D341Med (cell line): ENCODE measurements around the gene CD160.
"Not testable (repeated sequence)": the region's sequence is repeated elsewhere in the genome, so short reads cannot be mapped to it uniquely, and the experiment has no call there.

Experiments
- DNase-seq: peaks from one replicate; pipeline ENCODE4 v3.0.0; 2012; ENCODE audit warnings: low spot score

The CD160 gene

DNA sequence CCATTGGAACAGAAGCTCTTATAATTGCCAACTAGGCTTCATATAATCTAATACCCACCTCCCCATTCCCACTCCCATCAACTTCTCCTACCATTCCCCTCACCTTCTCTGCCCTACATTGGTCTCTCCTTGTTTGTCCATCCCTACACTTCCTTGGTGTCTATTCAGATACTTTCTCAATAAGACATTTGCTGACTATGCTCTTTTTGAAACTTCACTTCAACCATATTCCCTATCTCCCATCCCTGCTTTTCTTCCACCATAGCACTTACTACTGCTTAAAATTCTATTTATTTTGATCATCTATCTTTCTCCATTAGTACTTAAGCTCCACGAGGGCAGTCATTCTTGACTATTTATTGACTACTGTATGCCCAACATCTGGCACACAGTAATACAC, 40.4 kb downstream of the CD160 start:
- no peak for DNase-seq

GRCh38 chr1:145760395-145760949, 41.2 kb downstream of the CD160 start:
- not testable (repeated sequence) for DNase-seq

DNA sequence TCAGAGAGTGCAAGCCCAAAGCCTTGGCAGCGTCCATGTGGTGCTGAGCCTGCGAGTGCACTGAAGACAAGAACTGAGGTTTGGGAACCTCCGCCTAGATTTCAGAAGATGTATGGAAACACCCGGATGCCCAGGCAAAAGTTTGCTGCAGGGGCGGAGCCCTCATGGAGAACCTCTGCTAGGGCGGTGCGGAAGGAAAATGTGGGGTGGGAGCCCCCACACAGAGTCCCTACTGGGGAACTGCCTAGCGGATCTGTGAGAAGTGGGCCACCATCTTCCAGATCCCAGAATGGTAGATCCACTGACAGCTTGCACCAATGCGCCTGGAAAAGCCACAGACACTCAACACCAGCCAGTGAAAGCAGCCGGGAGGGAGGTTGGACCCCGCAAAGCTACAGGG, 42.2 kb downstream of the CD160 start:
- DNase-seq: not testable (repeated sequence)

DNA sequence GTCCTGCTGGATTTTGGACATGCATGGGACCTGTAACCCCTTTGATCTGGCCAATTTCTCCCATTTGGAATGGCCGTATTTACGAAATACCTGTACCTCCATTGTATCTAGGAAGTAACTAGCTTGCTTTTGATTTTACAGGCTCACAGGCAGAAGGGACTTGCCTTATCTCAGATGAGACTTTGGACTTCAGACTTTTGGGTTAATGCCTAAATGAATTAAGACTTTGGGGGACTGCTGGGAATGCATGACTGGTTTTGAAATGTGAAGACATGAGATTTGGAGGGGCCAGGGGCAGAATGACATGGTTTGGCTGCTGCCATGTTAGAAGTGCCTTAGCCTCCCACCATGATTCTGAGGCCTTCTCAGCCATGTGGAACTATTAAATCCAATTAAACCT, 42.7 kb downstream of the CD160 start:
- DNase-seq: not testable (repeated sequence)

GRCh38 chr1:145764231-145764940, 45.1 kb downstream of the CD160 start:
- DNase-seq: not testable (repeated sequence)

DNA sequence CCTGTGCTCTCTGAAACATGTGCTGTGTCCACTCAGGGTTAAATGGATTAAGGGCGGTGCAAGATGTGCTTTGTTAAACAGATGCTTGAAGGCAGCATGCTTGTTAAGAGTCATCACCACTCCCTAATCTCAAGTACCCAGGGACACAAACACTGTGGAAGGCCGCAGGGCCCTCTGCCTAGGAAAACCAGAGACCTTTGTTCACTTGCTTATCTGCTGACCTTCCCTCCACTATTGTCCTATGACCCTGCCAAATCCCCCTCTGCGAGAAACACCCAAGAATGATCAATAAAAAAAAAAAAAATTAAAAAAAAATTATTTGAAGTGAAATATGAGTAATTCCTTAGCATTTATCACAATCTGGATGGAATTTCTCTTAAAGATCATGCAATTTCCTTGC, 45.8 kb downstream of the CD160 start:
- not testable (repeated sequence) for DNase-seq

GRCh38 chr1:145765585-145766360, 46.5 kb downstream of the CD160 start:
- DNase-seq: not testable (repeated sequence)

DNA sequence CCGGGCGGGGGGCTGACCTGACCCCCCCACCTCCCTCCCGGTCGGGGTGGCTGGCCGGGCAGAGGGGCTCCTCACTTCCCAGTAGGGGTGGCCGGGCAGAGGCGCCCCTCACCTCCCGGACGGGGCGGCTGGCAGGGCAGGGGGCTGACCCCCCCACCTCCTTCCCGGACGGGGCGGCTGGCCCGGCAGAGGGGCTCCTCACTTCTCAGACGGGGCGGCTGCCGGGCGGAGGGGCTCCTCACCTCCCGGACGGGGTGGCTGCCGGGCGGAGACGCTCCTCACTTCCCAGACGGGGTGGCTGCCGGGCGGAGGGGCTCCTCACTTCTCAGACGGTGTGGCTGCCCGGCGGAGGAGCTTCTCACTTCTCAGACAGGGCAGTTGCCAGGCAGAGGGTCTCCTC, 47.6 kb downstream of the CD160 start:
- DNase-seq: not testable (repeated sequence)

GRCh38 chr1:145768004-145768403, 48.7 kb downstream of the CD160 start:
- DNase-seq: not testable (repeated sequence)

GRCh38 chr1:145771056-145771455, 51.8 kb downstream of the CD160 start:
- peak; percentile 56 for DNase-seq

DNA sequence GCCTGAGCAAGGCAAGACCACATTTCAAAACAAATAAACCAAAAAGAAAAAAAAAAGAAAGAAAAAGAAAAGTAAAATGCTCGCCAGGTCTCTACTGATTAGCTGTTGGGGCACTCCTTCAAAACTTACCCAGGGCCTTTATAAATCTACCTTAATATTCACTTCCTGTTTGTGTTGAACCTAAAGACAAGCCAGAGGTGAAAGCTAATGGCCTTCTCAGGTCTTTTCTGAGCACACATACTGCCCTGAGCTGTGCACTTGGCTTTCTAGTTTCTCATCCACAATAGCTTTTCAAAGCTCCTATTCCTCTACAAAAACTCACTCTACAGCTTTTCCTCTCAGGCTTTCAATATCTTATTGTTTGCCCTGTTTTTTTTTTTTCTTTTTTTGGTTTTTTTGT, 54.1 kb downstream of the CD160 start:
- no peak for DNase-seq

GRCh38 chr1:145777357-145778145, 58.3 kb downstream of the CD160 start:
- no peak for DNase-seq

DNA sequence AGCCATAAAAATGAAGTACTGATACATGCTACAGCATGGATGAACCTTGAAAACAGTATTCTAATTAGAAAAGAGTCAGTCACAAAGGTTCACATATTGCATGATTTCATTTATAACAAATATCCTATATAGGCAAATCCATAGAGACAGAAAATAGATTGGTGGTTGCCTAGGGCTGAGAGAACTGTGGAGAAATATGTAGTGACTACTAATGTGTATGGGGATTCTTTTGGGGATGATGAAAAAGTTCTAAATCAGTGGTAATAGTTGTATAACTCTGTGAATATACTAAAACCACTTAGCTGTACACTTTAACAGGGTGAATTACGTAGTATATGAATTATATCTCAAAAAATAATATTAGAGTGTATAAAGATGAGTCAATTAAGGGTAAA, 58.8 kb downstream of the CD160 start:
- no peak for DNase-seq

DNA sequence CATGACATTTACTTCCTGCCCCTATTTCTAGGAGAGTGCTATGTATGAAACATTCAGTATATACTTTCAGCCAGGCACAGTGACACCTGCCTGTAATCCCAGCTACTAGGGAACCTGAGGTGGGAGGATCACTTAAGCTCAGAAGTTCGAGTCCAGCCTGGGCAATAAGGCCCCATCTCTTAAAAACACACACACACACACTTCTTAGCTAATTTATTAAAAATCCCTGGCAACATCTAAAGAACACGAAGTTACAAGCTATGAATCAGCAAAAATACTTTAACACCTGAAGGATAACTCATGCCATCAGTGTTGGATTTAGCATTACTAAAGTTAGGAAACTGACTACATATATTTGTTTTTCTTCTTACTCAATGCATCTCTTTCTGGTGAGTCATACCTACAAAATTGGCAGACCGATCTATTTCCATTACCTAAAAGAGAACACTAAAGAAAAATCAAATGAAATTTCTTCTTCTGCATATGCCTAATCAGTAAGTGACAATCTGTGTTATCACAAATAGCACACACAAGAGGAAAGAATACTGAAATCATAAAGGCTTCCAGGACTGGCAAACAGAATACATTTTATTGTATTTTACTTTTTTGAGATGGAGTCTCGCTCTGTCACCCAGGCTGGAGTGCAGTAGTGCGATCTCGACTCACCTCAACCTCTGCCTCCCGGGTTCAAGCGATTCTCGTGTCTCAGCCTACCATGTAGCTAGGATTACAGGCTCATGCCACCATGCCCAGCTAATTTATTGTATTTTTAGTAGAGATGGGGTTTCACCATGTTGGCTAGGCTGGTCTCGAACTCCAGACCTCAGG, 63.2 kb downstream of the CD160 start:
- DNase-seq: no peak

DNA sequence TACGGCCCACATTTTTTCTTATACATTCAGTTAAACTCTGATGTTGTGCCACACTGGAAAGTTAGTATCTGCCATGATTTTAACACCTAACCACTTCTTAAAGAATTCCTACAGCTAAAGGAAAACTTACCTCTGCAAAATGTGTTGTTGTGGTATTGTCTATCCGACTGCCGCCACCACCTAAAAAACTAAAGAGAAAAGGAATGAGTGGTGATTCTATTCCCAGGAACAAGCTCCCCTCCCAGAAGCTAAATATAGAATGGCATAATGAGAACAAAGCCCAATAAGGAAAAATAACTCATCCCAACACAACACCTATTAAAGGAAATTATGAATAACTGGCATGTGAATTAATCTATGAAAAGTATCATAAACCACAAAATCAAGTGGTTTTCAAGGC, 65.1 kb downstream of the CD160 start:
- no peak for DNase-seq

DNA sequence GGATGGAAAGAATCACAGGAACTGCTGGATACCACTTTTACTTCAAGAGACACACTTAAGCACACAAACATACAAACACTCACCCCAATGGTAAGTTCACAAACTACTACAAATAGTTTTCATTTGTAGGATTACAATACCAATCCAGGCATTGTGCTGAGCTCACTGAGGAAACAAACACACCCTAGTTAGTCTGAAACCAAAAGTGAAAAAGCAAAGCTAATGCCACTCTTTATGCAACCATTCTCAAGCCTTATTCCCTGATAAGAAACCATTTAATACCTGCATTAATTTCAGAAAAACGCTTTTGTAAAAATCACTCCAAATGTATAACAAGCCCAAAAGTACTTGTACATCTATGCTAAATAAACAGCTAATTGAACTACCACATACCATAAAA, 66.2 kb downstream of the CD160 start:
- DNase-seq: no peak

GRCh38 chr1:145786271-145786670, 67.0 kb downstream of the CD160 start:
- no peak for DNase-seq

- DNase-seq: no peak
These were observed 69.3 kb downstream of the CD160 start for GRCh38 chr1:145788580-145788979.
